ENCODE data around the gene INSC. TPM values are rescaled to one million over a fixed set of nuclear protein-coding genes. Genes with fewer than 3 reads are reported as not detected.

INSC gene
- polyA plus RNA-seq, 1 donor from 2014 or later, result 0.12 TPM

DNA sequence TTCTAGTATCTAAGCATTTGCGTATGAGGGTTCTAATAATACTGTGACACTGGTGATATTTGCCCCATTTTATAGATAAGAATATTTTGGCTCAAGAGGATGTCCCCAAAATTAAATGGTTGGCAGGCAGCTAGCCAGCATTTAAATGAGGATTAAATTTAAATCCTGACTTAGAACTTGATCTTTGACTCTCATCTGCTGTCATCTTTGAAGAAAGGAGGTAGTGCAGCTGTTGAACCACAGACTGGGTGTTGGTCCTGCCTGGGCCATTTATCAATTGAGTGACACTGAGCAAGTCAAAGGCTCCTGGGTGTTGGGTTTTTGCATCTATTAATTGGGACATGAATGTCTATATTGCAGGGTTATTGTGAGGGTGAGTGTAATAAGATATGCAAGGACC is 112.3 kb downstream of the INSC start:
- no peaks in the 10 kb centered on the region for H3F3A ChIP-seq (ENCODE audit: insufficient read depth, low read length, poor library complexity, severe bottlenecking)
- TF ChIP-seq EP300 (conservative IDR thresholded peaks at IDR 0.05; ENCODE audit: poor library complexity, severe bottlenecking), result no peak
- TF ChIP-seq TAF1 (IDR thresholded peaks at IDR 0.05; ENCODE audit: low read depth), result no peak
- TF ChIP-seq, protein P1, sequence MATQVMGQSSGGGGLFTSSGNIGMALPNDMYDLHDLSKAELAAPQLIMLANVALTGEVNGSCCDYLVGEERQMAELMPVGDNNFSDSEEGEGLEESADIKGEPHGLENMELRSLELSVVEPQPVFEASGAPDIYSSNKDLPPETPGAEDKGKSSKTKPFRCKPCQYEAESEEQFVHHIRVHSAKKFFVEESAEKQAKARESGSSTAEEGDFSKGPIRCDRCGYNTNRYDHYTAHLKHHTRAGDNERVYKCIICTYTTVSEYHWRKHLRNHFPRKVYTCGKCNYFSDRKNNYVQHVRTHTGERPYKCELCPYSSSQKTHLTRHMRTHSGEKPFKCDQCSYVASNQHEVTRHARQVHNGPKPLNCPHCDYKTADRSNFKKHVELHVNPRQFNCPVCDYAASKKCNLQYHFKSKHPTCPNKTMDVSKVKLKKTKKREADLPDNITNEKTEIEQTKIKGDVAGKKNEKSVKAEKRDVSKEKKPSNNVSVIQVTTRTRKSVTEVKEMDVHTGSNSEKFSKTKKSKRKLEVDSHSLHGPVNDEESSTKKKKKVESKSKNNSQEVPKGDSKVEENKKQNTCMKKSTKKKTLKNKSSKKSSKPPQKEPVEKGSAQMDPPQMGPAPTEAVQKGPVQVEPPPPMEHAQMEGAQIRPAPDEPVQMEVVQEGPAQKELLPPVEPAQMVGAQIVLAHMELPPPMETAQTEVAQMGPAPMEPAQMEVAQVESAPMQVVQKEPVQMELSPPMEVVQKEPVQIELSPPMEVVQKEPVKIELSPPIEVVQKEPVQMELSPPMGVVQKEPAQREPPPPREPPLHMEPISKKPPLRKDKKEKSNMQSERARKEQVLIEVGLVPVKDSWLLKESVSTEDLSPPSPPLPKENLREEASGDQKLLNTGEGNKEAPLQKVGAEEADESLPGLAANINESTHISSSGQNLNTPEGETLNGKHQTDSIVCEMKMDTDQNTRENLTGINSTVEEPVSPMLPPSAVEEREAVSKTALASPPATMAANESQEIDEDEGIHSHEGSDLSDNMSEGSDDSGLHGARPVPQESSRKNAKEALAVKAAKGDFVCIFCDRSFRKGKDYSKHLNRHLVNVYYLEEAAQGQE (IDR thresholded peaks at IDR 0.05; ENCODE audit: borderline replicate concordance), result no peak
- TF ChIP-seq CTCF (IDR thresholded peaks at IDR 0.05; ENCODE audit: poor library complexity, severe bottlenecking), result no peak
- TF ChIP-seq EZH2 (IDR thresholded peaks at IDR 0.05; ENCODE audit: borderline replicate concordance, insufficient read depth, low read length, poor library complexity, severe bottlenecking), result no peak
- no peak for TF ChIP-seq RAD21 (conservative IDR thresholded peaks at IDR 0.05)
- TF ChIP-seq MXI1 (conservative IDR thresholded peaks at IDR 0.05; ENCODE audit: poor library complexity, severe bottlenecking), result no peak
- no peak for TF ChIP-seq SMC3 (conservative IDR thresholded peaks at IDR 0.05; ENCODE audit: poor library complexity)
- no peak for TF ChIP-seq POLR2AphosphoS5 (IDR thresholded peaks at IDR 0.05)
- no peak overlapping the region for H3K4me2 ChIP-seq (ENCODE audit: low read length)
- H3K27me3 ChIP-seq (ENCODE audit: insufficient read depth, low read depth, low read length), result no peaks in the 10 kb centered on the region
- H2AFZ ChIP-seq (ENCODE audit: low read depth, low read length), result no peak overlapping the region
- no peak overlapping the region for H3K4me3 ChIP-seq (ENCODE audit: low read length)
- H3K79me2 ChIP-seq (replicated peaks; ENCODE audit: insufficient read depth, low read length), result no peaks in the 10 kb centered on the region
- H3K9ac ChIP-seq (ENCODE audit: low read length), result no peak overlapping the region
- no peaks in the 10 kb centered on the region for H3K9me3 ChIP-seq (ENCODE audit: low read length)
- no peaks in the 10 kb centered on the region for H3K36me3 ChIP-seq (ENCODE audit: insufficient read depth, low read length)
- H3K9me2 ChIP-seq (ENCODE audit: insufficient read depth, low read length), result no peaks in the 10 kb centered on the region
- H4K20me1 ChIP-seq (ENCODE audit: insufficient read depth), result no peaks in the 10 kb centered on the region
- no peak overlapping the region for H3K27ac ChIP-seq (ENCODE audit: low read length)

- Histone ChIP-seq H3K27ac (ENCODE audit: low read length) (no peak overlapping the region), H3K4me3 (ENCODE audit: low read length) (no peak overlapping the region), H3K9ac (ENCODE audit: low read length) (no peak overlapping the region), H3K36me3 (ENCODE audit: insufficient read depth, low read length) (no peaks in the 10 kb centered on the region), H3K9me2 (ENCODE audit: insufficient read depth, low read length) (no peaks in the 10 kb centered on the region), H3K79me2 (replicated peaks; ENCODE audit: insufficient read depth, low read length) (no peaks in the 10 kb centered on the region), H4K20me1 (ENCODE audit: insufficient read depth) (no peaks in the 10 kb centered on the region), H2AFZ (ENCODE audit: low read depth, low read length) (no peak overlapping the region), H3K4me2 (ENCODE audit: low read length) (no peak overlapping the region), H3K9me3 (ENCODE audit: low read length) (no peaks in the 10 kb centered on the region), H3F3A (ENCODE audit: insufficient read depth, low read length, poor library complexity, severe bottlenecking) (no peaks in the 10 kb centered on the region), H3K27me3 (ENCODE audit: insufficient read depth, low read depth, low read length) (no peaks in the 10 kb centered on the region)
- no peak for TF ChIP-seq CTCF (IDR thresholded peaks at IDR 0.05; ENCODE audit: poor library complexity, severe bottlenecking)
- TF ChIP-seq RAD21 (conservative IDR thresholded peaks at IDR 0.05), result no peak
- no peak for TF ChIP-seq TAF1 (IDR thresholded peaks at IDR 0.05; ENCODE audit: low read depth)
- TF ChIP-seq, protein P1 (IDR thresholded peaks at IDR 0.05; ENCODE audit: borderline replicate concordance), result no peak
- TF ChIP-seq EP300 (conservative IDR thresholded peaks at IDR 0.05; ENCODE audit: poor library complexity, severe bottlenecking), result no peak
- TF ChIP-seq SMC3 (conservative IDR thresholded peaks at IDR 0.05; ENCODE audit: poor library complexity), result no peak
- TF ChIP-seq POLR2AphosphoS5 (IDR thresholded peaks at IDR 0.05), result no peak
- TF ChIP-seq EZH2 (IDR thresholded peaks at IDR 0.05; ENCODE audit: borderline replicate concordance, insufficient read depth, low read length, poor library complexity, severe bottlenecking), result no peak
- TF ChIP-seq MXI1 (conservative IDR thresholded peaks at IDR 0.05; ENCODE audit: poor library complexity, severe bottlenecking), result no peak
Observed at GRCh38 chr11:15228331-15228849, 113.7 kb downstream of the INSC start.
